NCI-H1105 (cell line): ENCODE data around the gene AKR1C8.
"Not testable (repeated sequence)": the region's sequence is repeated elsewhere in the genome, so short reads cannot be mapped to it uniquely, and the experiment has no call there.

ENCODE experiments used
- DNase-seq: peaks from one replicate; lab custom pipeline; 2025; lab: John Stamatoyannopoulos, UW

Gene AKR1C8

GRCh38 chr10:5184987-5185775, at the start of gene AKR1C8:
Gene AKR1C8, minus strand, starts transcription at chr10:5185150. Its CDS starts 46 bp downstream, at chr10:5185104.
- no peak for DNase-seq

- DNase-seq = no peak
These were observed 49.3 kb upstream of the AKR1C8 start for GRCh38 chr10:5234106-5234860.

GRCh38 chr10:5233324-5233723, 48.4 kb upstream of the AKR1C8 start:
- no peak for DNase-seq

- DNase-seq = no peak
These were observed 44.1 kb upstream of the AKR1C8 start for GRCh38 chr10:5229019-5229418.

GRCh38 chr10:5222942-5223341, 38.0 kb upstream of the AKR1C8 start:
- DNase-seq = not testable (repeated sequence)

- no peak for DNase-seq
These were observed 34.3 kb upstream of the AKR1C8 start for GRCh38 chr10:5219262-5219661.

- no peak for DNase-seq
These were observed 31.9 kb upstream of the AKR1C8 start for GRCh38 chr10:5216801-5217200.

- DNase-seq = no peak
These were observed 27.0 kb upstream of the AKR1C8 start for GRCh38 chr10:5211696-5212536.

GRCh38 chr10:5210261-5210660, 25.3 kb upstream of the AKR1C8 start:
- DNase-seq = not testable (repeated sequence)

- not testable (repeated sequence) for DNase-seq
These were observed 24.8 kb upstream of the AKR1C8 start for GRCh38 chr10:5209776-5210175.

- DNase-seq = no peak
These were observed 21.8 kb upstream of the AKR1C8 start for GRCh38 chr10:5206799-5207198.

GRCh38 chr10:5199398-5199797, 14.4 kb upstream of the AKR1C8 start:
- DNase-seq = no peak

GRCh38 chr10:5198386-5198785, 13.4 kb upstream of the AKR1C8 start:
- DNase-seq = no peak

GRCh38 chr10:5196702-5197113, 11.8 kb upstream of the AKR1C8 start, which contains the start of gene AKR1C4:
Gene AKR1C4, plus strand, starts transcription at chr10:5196837. Its CDS starts 31 bp downstream, at chr10:5196868.
- no peak for DNase-seq

- DNase-seq = no peak
These were observed 10.9 kb upstream of the AKR1C8 start for GRCh38 chr10:5195727-5196374.

- DNase-seq = no peak
These were observed 9.5 kb upstream of the AKR1C8 start for GRCh38 chr10:5194431-5194830.

GRCh38 chr10:5188358-5188757, 3.4 kb upstream of the AKR1C8 start:
- no peak for DNase-seq

GRCh38 chr10:5187867-5188266, 2.9 kb upstream of the AKR1C8 start:
- no peak for DNase-seq

GRCh38 chr10:5183923-5184322, 1.0 kb downstream of the AKR1C8 start:
- no peak for DNase-seq

GRCh38 chr10:5180503-5180902, 4.4 kb downstream of the AKR1C8 start:
- DNase-seq = not testable (repeated sequence)

GRCh38 chr10:5175581-5175980, 9.4 kb downstream of the AKR1C8 start:
- DNase-seq = not testable (repeated sequence)
